ENCODE data around the gene ZNF234.
"Not testable (repeated sequence)": the region's sequence is repeated elsewhere in the genome, so short reads cannot be mapped to it uniquely, and the experiment has no call there.

ZNF234 gene

GRCh38 chr19:44182145-44182544 lies 40.8 kb downstream of the ZNF234 start:
- no peak for DNase-seq (ENCODE audit: low read depth)

DNA sequence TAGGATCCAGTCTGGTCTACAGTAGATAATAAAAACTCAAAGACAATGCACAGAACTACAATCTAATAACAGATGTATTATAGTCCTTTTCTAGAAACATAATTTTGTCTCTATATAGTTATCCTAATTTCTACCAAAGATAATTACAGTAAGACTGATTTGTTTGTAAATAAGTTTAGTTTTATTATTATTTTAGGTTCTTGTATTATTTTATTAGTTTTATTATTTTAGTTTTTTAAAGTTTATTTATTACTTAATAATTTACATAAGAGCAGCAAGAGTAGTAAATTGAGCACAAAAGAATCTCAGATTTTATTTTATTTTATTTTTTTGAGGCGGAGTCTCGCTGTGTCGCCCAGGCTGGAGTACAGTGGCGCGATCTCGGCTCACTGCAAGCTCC lies 48.7 kb downstream of the ZNF234 start:
- no peak for DNase-seq (ENCODE audit: low read depth)

DNA sequence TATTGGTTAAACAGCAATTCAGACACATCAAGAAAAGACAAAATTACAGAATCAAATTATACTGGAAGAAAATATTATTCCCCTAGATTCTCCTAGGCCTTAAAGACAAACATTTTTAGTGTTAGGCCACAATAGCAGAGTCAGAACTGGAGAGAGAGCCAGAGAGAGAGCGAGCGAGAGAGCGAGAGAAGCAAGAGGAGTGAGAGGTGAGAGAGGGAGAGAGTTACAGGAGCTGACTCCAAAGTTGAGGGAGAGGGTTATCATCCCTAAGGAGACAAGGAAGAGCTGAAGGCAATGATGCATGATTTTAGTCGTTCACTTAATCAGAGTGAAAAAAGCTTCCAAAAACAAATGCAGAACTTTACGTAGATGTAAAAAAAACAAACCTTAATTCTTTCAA lies 50.8 kb downstream of the ZNF234 start:
- DNase-seq (ENCODE audit: low read depth) = no peak

DNA sequence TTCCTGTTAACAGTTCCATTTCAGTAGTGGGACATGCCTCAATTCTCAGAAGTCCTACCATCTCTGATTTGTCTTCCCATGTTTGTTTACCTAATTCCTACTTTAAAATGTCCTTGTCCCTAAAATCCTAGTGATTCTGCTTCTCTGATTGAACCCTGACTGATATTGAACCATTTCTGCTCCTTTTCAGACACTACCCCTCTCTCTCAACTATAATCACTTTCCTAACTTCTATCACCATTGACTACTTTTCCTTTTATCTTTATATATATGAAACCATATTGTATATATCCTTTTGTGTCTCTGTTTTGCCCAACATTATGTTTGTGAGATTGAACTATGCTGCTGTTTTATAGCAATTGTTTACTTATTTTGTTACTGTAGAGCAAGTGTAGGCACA lies 55.4 kb downstream of the ZNF234 start:
- DNase-seq (ENCODE audit: low read depth) = no peak

DNA sequence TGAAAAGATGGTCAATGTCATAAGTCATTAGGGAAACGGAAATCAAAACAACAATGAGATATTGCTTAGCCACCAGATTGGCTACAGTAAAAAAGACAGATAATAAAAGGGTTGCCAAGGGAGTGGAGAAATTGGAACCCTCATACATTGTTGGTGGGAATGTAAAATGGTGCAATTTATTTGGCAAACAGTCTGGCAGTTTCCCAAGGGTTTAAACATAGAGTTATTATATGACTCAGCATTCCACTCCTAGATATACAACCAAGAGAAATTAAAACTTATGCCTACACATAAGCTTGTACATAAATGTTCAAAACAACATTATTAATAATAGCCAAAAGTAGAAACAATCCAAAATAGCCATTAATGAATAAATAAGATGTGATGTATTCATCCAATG lies 61.1 kb downstream of the ZNF234 start:
- DNase-seq (ENCODE audit: low read depth) = peak; percentile 43

GRCh38 chr19:44202974-44203373 lies 61.6 kb downstream of the ZNF234 start:
- no peak for DNase-seq (ENCODE audit: low read depth)

DNA sequence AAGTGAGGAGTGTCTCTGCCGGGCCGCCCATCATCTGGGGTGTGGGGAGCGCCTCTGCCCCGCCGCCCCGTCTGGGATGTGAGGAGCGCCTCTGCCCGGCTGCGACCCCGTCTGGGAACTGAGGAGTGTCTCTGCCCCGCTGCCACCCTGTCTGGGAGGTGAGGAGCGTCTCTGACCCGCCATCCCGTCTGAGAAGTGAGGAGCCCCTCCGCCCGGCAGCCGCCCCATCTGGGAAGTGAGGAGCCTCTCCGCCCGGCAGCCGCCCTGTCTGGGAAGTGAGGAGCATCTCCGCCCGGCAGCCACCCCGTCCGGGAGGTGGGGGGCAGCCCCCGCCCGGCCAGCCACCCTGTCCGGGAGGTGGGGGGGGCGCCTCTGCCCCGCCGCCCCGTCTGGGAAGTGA lies 62.5 kb downstream of the ZNF234 start:
- not testable (repeated sequence) for DNase-seq (ENCODE audit: low read depth)

DNA sequence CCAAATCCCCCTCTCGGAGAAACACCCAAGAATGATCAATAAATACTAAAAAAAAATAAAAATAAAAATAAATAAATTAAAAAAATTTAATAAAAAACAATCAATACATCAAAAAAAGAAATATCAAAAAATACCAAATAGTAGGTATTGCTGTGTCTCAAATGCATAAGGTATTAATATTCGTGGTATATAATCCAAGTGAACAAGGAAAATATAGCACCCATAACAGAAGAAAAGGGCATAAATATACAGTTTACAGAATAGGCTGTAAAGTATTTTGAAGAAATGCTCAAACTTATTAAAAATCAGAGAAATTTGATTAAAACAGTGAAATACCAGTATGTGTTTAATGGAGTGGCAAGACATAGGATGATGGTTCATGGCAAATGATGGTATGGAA lies 63.4 kb downstream of the ZNF234 start:
- DNase-seq (ENCODE audit: low read depth) = no peak

GRCh38 chr19:44207126-44207803 lies 65.9 kb downstream of the ZNF234 start:
- peak; percentile 95 for DNase-seq (ENCODE audit: low read depth)
